Stimulated activated naive B cell treated with anti-CD40 and anti-IgM and Interleukin-4, amounts not matched to agents 10 μg/mL and 1 μg/mL and 100 μg/mL, for 72 hours (primary cell): ENCODE measurements around the gene FSD1.
"Not testable (repeated sequence)": the region's sequence is repeated elsewhere in the genome, so short reads cannot be mapped to it uniquely, and the experiment has no call there.

Source experiments
- ATAC-seq, 2 donors: fragments of 150-1000 bp; cut with Tn5 transposase; replicated peaks; 2 replicates each; pipeline ENCODE4 v1.10.0; 2021; ENCODE audit warnings: moderate library complexity in 1 of 2
- DNase-seq: peaks from one replicate; pipeline ENCODE4 v3.0.0; 2021
- H3K27ac Mint-ChIP-seq: one replicate; pipeline ENCODE4 v1.8.0; 2022; ENCODE audit warnings: mild to moderate bottlenecking, mixed read lengths
- H3K27me3 Mint-ChIP-seq, 2 donors: one replicate each; pipeline ENCODE4 v1.8.0; 2022; ENCODE audit warnings: mixed read lengths in 2 of 2
- H3K36me3 Mint-ChIP-seq, 2 donors: one replicate each; pipeline ENCODE4 v1.8.0; 2022; ENCODE audit warnings: mixed read lengths in 2 of 2, mild to moderate bottlenecking in 1 of 2
- H3K4me1 Mint-ChIP-seq, 2 donors: one replicate each; pipeline ENCODE4 v1.8.0; 2022; ENCODE audit warnings: mixed read lengths in 2 of 2, mild to moderate bottlenecking in 1 of 2
- H3K4me3 Mint-ChIP-seq, 2 donors: one replicate each; pipeline ENCODE4 v1.8.0; 2022; ENCODE audit warnings: mild to moderate bottlenecking in 2 of 2, mixed read lengths in 2 of 2, moderate library complexity in 1 of 2
- H3K9me3 Mint-ChIP-seq, 2 donors: one replicate each; pipeline ENCODE4 v1.8.0; 2022; ENCODE audit warnings: mixed read lengths in 2 of 2, mild to moderate bottlenecking in 1 of 2

FSD1 gene

DNA sequence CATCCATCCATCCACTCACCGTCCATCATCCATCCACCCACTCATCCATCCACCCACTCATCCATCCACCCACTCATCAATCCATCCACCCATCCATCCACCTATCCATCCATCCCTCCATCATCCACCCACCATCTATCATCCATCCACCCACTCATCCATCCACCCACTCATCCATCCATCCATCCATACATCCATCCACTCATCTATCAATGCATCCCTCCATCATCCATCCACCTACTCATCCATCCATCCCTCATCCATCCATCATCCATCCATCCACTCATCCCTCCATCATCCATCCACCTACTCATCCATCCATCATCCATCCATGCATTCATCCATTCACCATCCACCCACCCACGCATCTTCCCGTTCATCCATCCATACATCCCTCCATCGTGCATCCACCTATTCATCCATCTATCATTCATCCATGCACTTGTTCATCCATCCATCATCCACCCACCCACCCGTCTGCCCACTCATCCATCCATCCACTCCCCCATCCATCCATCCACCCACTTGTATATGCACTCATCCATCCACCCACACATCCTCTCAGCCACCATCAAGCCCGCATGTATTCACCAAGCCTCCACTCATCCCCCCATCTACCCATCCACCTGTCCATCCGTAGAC, 30.7 kb downstream of the FSD1 start:
- Mint-ChIP-seq H3K9me3 (peaks cover 11 to 14% of the 10 kb centered on the region in 2 donors), H3K4me1 (peaks cover 16 to 21% of the 10 kb centered on the region in 2 donors), H3K27ac (no peak overlapping the region), H3K27me3 (no peaks in the 10 kb centered on the region), H3K36me3 (peaks cover 10 to 23% of the 10 kb centered on the region in 2 donors), H3K4me3 (no peak overlapping the region)
- DNase-seq: no peak
- no peak for ATAC-seq

DNA sequence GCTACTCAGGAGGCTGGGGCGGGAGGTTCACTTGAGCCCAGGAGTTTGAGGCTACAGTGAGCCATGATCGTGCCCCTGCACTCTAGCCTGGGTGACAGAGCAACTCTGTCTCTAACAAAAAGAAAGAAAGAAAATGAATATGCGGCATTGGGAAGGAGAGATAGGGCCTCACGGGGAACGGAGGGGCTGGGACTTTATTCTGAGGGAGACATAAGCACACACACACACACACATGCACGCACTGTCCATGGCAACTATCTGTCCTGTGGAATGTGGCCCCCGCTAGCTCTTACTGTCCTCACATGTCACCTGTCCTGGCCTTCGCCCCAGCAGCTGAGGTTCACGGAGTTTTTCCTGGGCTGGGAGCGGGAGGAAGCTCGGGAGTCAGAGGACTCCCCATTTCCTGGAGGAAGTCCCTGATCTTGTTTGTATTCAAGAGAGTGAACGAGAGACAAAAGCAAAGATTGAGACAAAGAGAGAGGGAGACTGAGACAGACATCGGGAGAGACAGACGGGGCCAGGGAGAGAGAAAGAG, 33.6 kb downstream of the FSD1 start:
- ATAC-seq (no peak), DNase-seq (no peak)
- Mint-ChIP-seq H3K27me3 (no peaks in the 10 kb centered on the region), H3K36me3 (peaks cover 8 to 19% of the 10 kb centered on the region in 2 donors), H3K4me1 (peaks cover 21 to 30% of the 10 kb centered on the region in 2 donors), H3K9me3 (peaks cover 11 to 14% of the 10 kb centered on the region in 2 donors), H3K4me3 (peak overlapping the region; percentile 86 to 91), H3K27ac (peak overlapping the region; percentile 95)

DNA sequence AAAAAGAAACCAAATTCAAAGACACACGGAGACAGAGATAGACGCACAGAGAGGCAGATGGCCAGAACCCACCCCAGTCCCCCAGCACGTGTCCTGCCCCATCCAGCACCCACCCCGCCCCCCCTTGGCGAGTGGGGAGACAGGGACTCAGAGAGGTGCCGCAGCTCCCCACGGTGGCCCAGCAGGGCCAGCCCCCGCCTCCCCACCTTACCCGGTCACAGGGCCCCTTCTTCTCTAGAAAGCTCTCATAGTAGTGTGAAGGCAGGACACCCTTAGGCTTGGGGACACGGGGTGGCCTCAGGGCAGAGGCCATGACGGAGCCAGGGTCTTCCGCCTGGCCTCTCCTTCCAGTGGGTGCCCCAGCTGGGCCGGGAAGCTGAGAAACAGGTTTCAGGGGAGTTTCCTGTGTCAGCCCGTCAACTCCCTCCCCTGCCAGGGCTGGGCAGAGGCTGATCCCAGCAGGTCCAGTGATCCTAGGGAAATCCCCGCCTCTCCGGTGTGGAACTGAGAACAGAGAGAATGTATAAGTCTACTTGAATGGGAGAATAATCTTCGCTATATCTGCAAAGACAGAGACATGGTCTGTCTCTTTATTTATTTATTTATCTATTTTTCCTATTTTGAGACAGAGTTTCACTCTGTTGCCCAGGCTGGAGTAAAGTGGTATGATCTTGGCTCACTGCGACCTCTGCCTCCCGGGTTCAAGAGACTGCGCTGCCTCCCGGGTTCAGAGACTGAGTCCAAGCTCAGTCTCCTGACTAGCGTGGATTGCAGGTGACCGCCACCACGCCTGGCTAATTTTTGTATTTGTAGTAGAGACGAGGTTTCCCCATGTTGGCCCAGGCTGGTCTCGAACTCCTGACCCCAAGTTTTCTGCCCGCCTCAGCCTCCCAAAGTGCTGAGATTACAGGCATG, 34.3 kb downstream of the FSD1 start, which contains the start of gene STAP2:
Gene STAP2, minus strand, starts transcription at position 387 of the 915 bp plus-strand sequence. Its CDS starts 74 bp downstream, at position 313.
- peaks cover 8 to 17% of the 10 kb centered on the region in 2 donors for H3K36me3 Mint-ChIP-seq
- ATAC-seq (no peak), DNase-seq (no peak)
- H3K4me1 Mint-ChIP-seq: peaks cover 25 to 35% of the 10 kb centered on the region in 2 donors
- peak within 1 kb of the TSS; percentile 86 to 91 for H3K4me3 Mint-ChIP-seq
- peaks cover 11 to 14% of the 10 kb centered on the region in 2 donors for H3K9me3 Mint-ChIP-seq
- peak within 1 kb of the TSS; percentile 95 for H3K27ac Mint-ChIP-seq
- no peaks in the 10 kb centered on the region for H3K27me3 Mint-ChIP-seq

DNA sequence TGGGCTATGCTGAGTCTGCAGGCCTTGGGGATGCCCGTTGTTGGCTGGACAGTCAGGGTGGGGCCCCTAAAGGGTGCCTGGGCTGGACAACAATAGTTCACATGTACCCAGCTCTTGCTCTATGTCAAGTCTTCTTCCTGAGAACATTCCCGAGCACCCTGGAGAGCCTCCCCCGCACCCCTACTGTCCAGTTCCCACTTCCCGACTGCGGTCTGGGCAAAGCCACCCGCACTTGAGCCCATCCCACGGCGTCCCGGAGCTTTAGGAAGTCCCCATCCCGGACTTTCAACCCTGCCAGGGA, 37.9 kb downstream of the FSD1 start:
- Mint-ChIP-seq H3K4me1 (peaks cover 26 to 53% of the 10 kb centered on the region in 2 donors), H3K36me3 (peaks cover 17% of the 10 kb centered on the region in 2 donors), H3K27ac (peak overlapping the region; percentile 95), H3K4me3 (peak overlapping the region; percentile 94 to 98), H3K27me3 (no peaks in the 10 kb centered on the region), H3K9me3 (no peaks in the 10 kb centered on the region)
- no peak for DNase-seq
- no peak for ATAC-seq

DNA sequence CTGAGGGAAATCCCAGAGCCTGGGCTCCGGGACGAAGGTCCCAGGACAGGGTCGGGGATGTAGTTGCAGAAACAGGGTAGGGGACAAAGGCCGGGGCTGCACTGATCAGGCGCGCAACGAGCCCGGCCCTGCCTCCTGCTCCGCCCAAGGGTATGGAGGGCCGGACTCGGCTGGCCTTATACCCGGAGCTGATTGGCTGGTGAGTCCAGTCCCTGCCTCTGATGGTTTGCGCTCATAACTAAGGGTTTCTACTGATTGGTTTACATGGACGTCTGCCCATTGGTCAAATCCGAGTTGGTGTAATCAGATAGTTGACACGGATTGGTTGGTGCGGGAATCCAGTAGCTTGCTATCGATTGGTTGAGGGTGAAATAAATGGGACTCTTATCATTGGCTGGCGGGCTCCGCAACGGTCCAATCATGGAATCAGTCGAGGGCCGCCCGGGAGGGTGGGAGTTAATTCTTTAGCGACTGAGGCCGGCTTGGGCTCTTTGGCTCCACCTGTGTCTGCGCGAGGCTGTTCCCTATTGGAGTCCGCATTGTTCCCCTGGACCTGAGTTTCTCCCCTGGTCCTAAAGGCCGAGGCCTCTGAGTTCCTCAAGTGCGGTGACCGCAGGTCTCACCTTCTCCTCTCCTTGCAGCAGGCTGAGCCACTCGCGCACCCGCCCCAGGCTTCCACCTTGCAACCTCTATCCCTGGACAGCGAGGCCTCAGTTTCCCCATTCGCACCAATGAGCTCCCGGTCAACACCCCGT, 38.4 kb downstream of the FSD1 start:
- peak; percentile 95 for DNase-seq
- H3K27me3 Mint-ChIP-seq: no peaks in the 10 kb centered on the region
- H3K36me3 Mint-ChIP-seq: peaks cover 18 to 19% of the 10 kb centered on the region in 2 donors
- peak overlapping the region; percentile 94 to 98 for H3K4me3 Mint-ChIP-seq
- H3K27ac Mint-ChIP-seq: peak overlapping the region; percentile 95
- peak; percentile 90 to 91 for ATAC-seq
- peaks cover 25 to 50% of the 10 kb centered on the region in 2 donors for H3K4me1 Mint-ChIP-seq
- no peaks in the 10 kb centered on the region for H3K9me3 Mint-ChIP-seq

DNA sequence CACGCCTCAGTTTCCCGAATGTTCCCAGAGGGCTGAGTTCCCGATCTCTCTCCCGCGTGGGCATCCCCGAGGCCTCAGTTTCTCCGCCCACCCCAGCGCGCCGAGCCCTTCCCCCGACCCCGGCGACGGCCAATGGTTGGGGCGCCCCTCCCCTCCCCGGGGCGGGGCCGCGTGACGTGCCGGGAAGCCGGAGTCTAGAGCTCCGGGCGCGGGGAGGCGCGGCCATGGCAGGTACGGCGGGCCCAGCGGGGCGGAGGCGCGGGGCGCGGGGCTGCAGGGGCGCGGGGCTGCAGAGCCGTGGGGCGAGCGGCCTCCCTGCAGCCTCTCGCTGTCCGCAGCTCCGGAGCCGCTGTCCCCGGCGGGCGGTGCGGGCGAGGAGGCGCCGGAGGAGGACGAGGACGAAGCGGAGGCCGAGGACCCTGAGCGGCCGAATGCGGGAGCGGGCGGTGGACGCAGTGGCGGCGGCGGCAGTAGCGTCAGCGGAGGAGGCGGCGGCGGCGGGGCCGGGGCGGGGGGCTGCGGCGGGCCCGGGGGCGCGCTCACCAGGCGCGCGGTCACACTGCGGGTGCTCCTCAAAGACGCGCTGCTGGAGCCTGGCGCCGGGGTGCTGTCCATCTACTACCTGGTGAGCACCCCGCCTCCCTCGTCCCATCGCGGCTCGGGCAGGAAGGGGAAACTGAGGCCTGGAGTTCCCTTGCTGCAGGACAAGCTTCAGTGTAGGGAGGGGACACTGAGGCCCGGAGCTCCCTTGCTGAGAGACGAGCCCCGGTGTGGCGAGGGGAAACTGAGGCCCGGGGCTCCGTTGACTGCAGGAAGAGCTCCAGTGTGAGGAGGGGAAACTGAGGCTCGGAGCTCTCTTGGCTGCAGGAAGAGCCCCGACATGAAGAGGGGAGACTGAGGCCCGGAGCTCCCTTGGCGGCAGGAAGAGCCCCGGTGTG, 39.2 kb downstream of the FSD1 start, which contains the start of gene MPND:
Gene MPND, plus strand, starts transcription at position 193 of the 938 bp plus-strand sequence. Its CDS starts 32 bp downstream, at position 225.
- peaks cover 18 to 42% of the 10 kb centered on the region in 2 donors for H3K4me1 Mint-ChIP-seq
- peak within 1 kb of the TSS; percentile 94 to 98 for H3K4me3 Mint-ChIP-seq
- DNase-seq: peak; percentile 85
- H3K27ac Mint-ChIP-seq: peak within 1 kb of the TSS; percentile 95
- peak; percentile 77 to 81 for ATAC-seq
- H3K27me3 Mint-ChIP-seq: no peaks in the 10 kb centered on the region
- peaks cover 20 to 25% of the 10 kb centered on the region in 2 donors for H3K36me3 Mint-ChIP-seq
- H3K9me3 Mint-ChIP-seq: no peaks in the 10 kb centered on the region

DNA sequence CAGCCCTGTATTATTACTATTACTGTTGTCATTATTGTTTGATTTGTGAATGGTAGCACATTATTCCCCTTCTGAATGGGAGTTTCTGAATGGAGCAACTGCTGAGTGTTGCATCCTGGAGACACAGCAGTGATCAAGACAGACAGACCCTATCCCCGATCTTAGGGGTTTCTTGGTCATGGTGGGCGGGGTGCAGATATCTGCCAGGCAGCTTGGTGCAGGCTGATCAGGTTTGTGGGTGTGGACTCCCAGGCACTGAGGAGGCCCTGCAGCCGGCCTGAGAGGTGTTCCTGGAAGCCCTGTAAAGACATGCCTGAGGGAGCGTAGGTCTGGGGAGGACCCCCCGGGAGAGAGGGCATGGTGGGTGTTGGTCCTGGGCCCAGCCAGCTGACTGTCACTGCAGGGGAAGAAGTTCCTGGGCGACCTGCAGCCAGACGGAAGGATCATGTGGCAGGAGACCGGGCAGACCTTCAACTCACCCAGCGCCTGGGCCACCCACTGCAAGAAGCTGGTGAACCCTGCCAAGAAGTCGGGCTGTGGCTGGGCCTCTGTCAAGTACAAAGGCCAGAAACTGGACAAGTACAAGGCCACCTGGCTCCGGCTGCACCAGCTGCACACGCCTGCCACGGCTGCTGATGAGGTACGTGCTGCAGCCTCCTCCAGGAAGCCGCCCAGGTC, 41.1 kb downstream of the FSD1 start:
- no peaks in the 10 kb centered on the region for H3K9me3 Mint-ChIP-seq
- ATAC-seq (no peak), DNase-seq (no peak)
- H3K27ac Mint-ChIP-seq: no peak overlapping the region
- peaks cover 17 to 36% of the 10 kb centered on the region in 2 donors for H3K4me1 Mint-ChIP-seq
- H3K36me3 Mint-ChIP-seq: peaks cover 29 to 38% of the 10 kb centered on the region in 2 donors
- H3K4me3 Mint-ChIP-seq: no peak overlapping the region
- no peaks in the 10 kb centered on the region for H3K27me3 Mint-ChIP-seq

DNA sequence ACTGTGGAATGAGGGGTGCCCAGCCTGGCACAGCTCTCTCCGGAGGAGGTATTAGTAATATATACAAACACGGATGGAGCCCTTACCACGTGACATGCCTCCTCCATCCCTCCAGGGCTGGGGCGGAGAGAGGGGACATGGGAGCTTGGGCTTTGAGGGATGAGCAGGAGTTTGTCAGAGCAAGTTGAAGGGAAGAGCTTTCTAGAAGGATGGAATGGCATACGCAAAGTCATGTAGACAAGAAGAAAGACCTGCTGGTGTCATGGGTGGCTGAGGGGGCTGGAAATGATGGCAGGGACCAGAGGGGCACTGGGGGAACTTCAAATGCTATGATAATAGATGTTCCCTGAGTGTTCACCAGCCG, 41.6 kb downstream of the FSD1 start:
- Mint-ChIP-seq H3K36me3 (peaks cover 32 to 42% of the 10 kb centered on the region in 2 donors), H3K9me3 (no peaks in the 10 kb centered on the region), H3K4me3 (peak overlapping the region in 1 of 2 donors; percentile 3), H3K27ac (no peak overlapping the region), H3K4me1 (peaks cover 18 to 41% of the 10 kb centered on the region in 2 donors), H3K27me3 (no peaks in the 10 kb centered on the region)
- ATAC-seq: no peak
- no peak for DNase-seq

DNA sequence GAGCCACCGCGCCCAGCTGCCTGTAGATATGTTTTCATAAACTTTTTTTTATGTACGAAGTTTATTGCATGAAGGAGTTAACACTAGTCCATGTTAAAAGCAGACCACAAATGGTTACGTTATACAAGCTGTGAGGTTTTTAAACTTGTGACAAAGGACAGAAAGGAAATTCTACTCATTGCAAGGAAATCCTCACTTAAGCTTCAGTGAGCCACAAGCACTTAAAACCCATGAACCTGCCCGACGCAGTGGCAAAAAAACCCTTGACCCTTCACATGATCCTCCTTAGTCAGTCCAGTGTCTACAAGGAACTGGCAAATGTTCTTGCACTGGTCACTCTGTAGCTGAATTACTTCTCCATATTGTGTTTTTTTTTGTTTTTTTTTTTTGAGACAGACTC, 43.1 kb downstream of the FSD1 start:
- H3K27ac Mint-ChIP-seq: no peak overlapping the region
- H3K27me3 Mint-ChIP-seq: no peaks in the 10 kb centered on the region
- no peaks in the 10 kb centered on the region for H3K9me3 Mint-ChIP-seq
- peaks cover 13 to 34% of the 10 kb centered on the region in 2 donors for H3K4me1 Mint-ChIP-seq
- H3K4me3 Mint-ChIP-seq: no peak overlapping the region
- peaks cover 32 to 42% of the 10 kb centered on the region in 2 donors for H3K36me3 Mint-ChIP-seq
- no peak for ATAC-seq
- no peak for DNase-seq

DNA sequence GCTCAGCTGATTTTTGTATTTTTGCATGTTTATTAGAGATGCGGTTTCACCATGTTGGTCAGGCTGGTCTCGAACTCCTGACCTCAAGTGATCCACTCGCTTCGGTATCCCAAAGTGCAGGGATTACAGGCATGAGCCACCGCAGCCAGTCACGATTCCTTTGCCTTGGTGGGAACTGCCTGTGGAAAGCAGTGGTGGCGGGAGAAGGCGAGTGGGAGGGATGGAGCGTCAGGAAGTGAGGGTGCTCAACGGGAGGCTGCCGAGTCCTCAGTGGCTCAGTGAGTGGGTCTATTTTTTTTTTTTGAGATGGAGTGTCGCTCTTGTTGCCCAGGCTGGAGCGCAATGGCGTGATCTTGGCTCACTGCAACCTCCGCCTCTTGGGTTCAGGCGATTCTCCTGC, 44.8 kb downstream of the FSD1 start:
- not testable (repeated sequence) for H3K9me3 Mint-ChIP-seq, H3K4me3 Mint-ChIP-seq, H3K27ac Mint-ChIP-seq

DNA sequence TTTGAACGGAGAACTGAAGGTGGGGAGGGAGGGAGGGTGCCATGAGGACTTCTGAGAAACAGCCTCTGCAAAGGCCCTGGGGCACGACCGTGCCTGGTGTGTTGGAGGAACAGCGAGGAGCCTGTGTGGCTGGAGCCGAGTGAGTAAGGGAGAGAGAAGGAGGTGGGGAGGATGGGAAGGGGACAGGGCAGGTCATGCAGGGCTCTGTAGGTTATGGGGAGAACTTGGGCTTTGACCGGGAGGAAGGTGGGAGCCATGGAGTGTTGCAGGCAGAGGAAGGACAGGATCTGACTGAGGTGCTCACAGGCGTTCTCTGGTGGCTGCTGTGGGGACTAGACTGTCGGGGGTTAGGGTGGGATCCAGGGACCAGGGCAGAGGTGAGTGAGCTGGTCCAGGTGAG, 45.7 kb downstream of the FSD1 start:
- peak overlapping the region; percentile 22 for H3K27ac Mint-ChIP-seq
- no peaks in the 10 kb centered on the region for H3K9me3 Mint-ChIP-seq
- no peak for ATAC-seq
- no peaks in the 10 kb centered on the region for H3K27me3 Mint-ChIP-seq
- no peak for DNase-seq
- peaks cover 35 to 59% of the 10 kb centered on the region in 2 donors for H3K36me3 Mint-ChIP-seq
- H3K4me3 Mint-ChIP-seq: no peak overlapping the region
- H3K4me1 Mint-ChIP-seq: peaks cover 9 to 25% of the 10 kb centered on the region in 2 donors

More for the DNA sequence above, 44.8 kb downstream of the FSD1 start:
- ATAC-seq, H3K27me3 Mint-ChIP-seq, DNase-seq: not testable (repeated sequence)
- peaks cover 35 to 52% of the 10 kb centered on the region in 2 donors for H3K36me3 Mint-ChIP-seq
- peaks cover 9 to 27% of the 10 kb centered on the region in 2 donors for H3K4me1 Mint-ChIP-seq

DNA sequence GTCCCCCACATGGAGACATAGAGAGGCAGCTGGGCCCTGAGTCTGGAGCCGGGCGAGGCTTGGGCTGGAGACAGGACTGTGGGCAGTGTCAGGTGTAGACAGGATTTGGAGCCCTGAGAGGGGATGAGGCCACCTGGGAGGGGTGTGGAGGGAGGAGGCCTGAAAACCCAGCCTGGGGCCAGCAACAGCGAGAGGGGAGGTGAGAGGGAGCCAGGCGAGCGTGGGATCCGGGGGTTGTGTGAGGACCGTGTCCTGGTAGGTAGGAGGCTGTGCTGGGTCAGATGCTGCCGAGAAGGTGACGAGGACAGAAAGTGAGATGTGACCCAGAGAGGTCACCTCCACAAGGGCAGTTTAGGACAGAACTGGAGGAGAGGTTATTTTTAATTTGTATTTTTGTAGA, 46.3 kb downstream of the FSD1 start:
- H3K4me1 Mint-ChIP-seq: peaks cover 9 to 18% of the 10 kb centered on the region in 2 donors
- H3K27ac Mint-ChIP-seq: no peak overlapping the region
- ATAC-seq: no peak
- H3K9me3 Mint-ChIP-seq: no peaks in the 10 kb centered on the region
- no peak overlapping the region for H3K4me3 Mint-ChIP-seq
- no peaks in the 10 kb centered on the region for H3K27me3 Mint-ChIP-seq
- no peak for DNase-seq
- H3K36me3 Mint-ChIP-seq: peaks cover 30 to 55% of the 10 kb centered on the region in 2 donors
